Measurements from ENCODE around the gene PID1. TPM values are rescaled to one million over a fixed set of nuclear protein-coding genes. Genes with fewer than 3 reads are reported as not detected.

Gene PID1
- total RNA-seq, 1 donor from 2014 or later = 0.91 TPM

DNA sequence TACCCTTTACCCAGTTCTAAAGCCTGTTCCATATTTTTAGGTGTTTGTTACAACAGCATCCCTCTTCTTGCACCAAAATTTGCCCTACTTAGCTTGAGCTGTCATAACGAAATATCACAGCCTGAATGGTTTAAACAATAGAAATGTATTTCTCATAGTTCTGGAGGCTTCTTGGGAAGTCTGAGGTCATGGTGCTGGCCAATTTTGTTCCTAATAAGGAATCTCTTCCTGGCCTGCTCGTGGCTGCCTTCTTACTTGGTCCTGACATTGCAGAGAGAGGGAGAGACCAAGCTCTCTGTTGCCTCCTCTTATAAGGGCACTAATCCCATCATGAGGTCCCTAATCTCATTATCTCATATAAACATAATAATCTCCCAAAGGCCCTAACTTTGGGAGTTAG lies 267.8 kb downstream of the PID1 start:
- no peak for DNase-seq (ENCODE audit: low read depth, low spot score)
- Mint-ChIP-seq H3K4me1 (no peaks in the 10 kb centered on the region), H3K36me3 (ENCODE audit: low read depth) (peaks cover 3% of the 10 kb centered on the region), H3K27ac (ENCODE audit: unreplicated experiment) (no peak overlapping the region), H3K4me3 (no peak overlapping the region), H3K9me3 (peaks cover 16% of the 10 kb centered on the region), H3K27me3 (ENCODE audit: low read depth) (no peaks in the 10 kb centered on the region)
- TF ChIP-seq, protein P1, sequence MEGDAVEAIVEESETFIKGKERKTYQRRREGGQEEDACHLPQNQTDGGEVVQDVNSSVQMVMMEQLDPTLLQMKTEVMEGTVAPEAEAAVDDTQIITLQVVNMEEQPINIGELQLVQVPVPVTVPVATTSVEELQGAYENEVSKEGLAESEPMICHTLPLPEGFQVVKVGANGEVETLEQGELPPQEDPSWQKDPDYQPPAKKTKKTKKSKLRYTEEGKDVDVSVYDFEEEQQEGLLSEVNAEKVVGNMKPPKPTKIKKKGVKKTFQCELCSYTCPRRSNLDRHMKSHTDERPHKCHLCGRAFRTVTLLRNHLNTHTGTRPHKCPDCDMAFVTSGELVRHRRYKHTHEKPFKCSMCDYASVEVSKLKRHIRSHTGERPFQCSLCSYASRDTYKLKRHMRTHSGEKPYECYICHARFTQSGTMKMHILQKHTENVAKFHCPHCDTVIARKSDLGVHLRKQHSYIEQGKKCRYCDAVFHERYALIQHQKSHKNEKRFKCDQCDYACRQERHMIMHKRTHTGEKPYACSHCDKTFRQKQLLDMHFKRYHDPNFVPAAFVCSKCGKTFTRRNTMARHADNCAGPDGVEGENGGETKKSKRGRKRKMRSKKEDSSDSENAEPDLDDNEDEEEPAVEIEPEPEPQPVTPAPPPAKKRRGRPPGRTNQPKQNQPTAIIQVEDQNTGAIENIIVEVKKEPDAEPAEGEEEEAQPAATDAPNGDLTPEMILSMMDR (conservative IDR thresholded peaks at IDR 0.05) = no peak

DNA sequence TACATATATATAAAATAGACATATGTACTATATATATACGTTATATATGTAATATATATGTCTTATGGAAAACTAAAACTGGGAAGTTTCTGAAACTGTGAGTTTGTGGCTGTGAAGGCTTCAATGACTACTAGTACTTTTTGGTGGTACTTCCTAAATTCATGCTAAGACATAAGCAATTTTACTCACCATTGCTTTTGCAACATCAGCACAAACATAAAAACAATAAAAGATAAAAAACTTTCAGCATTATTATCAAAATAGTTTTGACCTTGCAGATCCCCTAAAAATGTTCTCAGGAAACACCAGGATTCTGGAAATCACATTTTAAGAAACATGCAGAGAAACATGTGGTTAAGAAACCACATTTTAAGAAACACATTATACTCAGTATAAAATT lies 269.9 kb downstream of the PID1 start:
- H3K27ac Mint-ChIP-seq (ENCODE audit: unreplicated experiment) = no peak overlapping the region
- H3K9me3 Mint-ChIP-seq = peaks cover 16% of the 10 kb centered on the region
- TF ChIP-seq, protein P1 (conservative IDR thresholded peaks at IDR 0.05) = no peak
- H3K27me3 Mint-ChIP-seq (ENCODE audit: low read depth) = peaks cover under 1% of the 10 kb centered on the region
- H3K36me3 Mint-ChIP-seq (ENCODE audit: low read depth) = peaks cover 5% of the 10 kb centered on the region
- H3K4me1 Mint-ChIP-seq = no peaks in the 10 kb centered on the region
- no peak overlapping the region for H3K4me3 Mint-ChIP-seq
- no peak for DNase-seq (ENCODE audit: low read depth, low spot score)

DNA sequence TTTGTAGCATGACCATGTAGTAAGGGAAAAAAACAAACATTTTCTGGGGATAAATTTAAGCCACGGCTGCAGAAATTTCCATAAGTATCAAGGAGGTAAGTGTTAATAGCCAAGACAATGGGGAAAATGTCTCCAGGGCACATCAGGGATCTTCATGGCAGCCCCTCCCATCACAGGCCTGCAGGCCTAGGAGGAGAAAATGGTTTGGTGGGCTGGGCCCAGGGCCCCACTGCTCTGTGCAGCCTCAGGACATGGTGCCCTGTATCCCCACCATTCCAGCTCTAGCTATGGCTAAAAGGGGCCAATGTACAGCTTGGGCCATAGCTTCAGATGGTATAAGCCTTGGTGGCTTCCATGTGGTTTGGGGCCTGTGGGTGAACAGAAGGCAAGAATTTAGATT lies 271.8 kb downstream of the PID1 start:
- Mint-ChIP-seq H3K9me3 (peaks cover 18% of the 10 kb centered on the region), H3K27me3 (ENCODE audit: low read depth) (peaks cover 3% of the 10 kb centered on the region), H3K4me3 (no peak overlapping the region), H3K27ac (ENCODE audit: unreplicated experiment) (no peak overlapping the region), H3K4me1 (no peaks in the 10 kb centered on the region), H3K36me3 (ENCODE audit: low read depth) (peaks cover 6% of the 10 kb centered on the region)
- TF ChIP-seq, protein P1 (conservative IDR thresholded peaks at IDR 0.05) = no peak
- no peak for DNase-seq (ENCODE audit: low read depth, low spot score)

DNA sequence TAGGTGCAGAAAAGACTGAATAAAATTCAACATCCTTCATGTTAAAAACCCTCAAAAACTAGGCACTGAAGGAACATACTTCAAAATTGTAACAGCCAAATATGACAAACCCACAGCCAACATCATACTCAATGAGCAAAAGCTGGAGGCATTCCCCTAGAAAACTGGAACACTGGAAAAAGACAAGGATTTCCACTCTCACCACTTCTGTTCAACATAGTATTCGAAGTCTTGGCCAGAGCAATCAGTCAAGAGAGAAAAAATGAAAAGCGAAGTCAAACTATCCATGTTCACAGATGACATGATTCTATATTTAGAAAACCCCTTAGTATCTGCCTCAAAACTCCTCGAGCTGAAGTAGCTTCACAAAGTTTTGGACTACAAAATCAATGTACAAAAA lies 282.3 kb downstream of the PID1 start:
- Mint-ChIP-seq H3K9me3 (peaks cover 12% of the 10 kb centered on the region), H3K4me1 (no peaks in the 10 kb centered on the region), H3K27me3 (ENCODE audit: low read depth) (peaks cover 3% of the 10 kb centered on the region), H3K4me3 (no peak overlapping the region), H3K27ac (ENCODE audit: unreplicated experiment) (no peak overlapping the region), H3K36me3 (ENCODE audit: low read depth) (no peaks in the 10 kb centered on the region)
- TF ChIP-seq, protein P1 (conservative IDR thresholded peaks at IDR 0.05) = no peak
- DNase-seq (ENCODE audit: low read depth, low spot score) = no peak

DNA sequence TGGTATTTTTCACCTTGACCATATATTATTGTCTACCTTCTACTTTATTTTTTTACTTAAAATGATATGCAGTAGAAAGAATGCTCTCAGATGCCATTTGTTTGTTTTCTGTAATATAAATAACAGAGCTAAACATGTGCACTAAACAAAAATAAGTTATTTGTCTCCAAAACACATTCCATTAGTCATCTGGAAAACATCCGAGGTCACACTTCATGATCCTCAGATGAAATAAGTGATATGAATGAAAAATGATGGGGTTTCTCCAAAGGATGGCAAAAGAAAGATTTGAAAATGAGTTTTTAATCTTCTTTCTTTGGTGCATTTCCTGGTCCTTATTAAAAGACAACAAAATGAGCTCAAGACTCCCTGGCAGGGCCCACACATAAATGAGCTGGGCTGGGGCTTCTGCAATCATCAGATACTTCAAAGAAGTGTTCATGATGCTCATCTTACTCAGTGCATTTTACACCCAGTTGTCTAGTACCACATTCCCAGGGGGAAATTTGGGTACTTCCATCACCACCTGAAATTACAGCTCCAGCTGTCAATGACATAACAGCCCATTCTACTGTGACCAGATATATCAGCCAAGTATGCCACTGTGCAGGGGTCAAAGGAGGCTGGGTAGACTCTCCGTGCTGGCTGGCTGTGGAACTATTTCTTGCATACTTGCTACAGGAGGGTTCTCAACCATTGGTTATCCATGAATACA lies 283.5 kb downstream of the PID1 start:
- no peak overlapping the region for H3K4me3 Mint-ChIP-seq
- no peaks in the 10 kb centered on the region for H3K36me3 Mint-ChIP-seq (ENCODE audit: low read depth)
- H3K27me3 Mint-ChIP-seq (ENCODE audit: low read depth) = peaks cover 3% of the 10 kb centered on the region
- H3K27ac Mint-ChIP-seq (ENCODE audit: unreplicated experiment) = no peak overlapping the region
- DNase-seq (ENCODE audit: low read depth, low spot score) = no peak
- H3K4me1 Mint-ChIP-seq = no peaks in the 10 kb centered on the region
- TF ChIP-seq, protein P1 (conservative IDR thresholded peaks at IDR 0.05) = no peak
- peaks cover 17% of the 10 kb centered on the region for H3K9me3 Mint-ChIP-seq
